AG09309 (cell line): ENCODE measurements around the gene GANAB.
A peak's percentile ranks its signal among the peaks of the same experiment; 100 is the strongest.
"Not testable (repeated sequence)": the region's sequence is repeated elsewhere in the genome, so short reads cannot be mapped to it uniquely, and the experiment has no call there.

ENCODE experiments used
- DNase-seq: peaks from one replicate; pipeline ENCODE4 v3.0.0-alpha.2; 2010; ENCODE audit warnings: low read depth
- H3K4me3 ChIP-seq: 2 replicates; pipeline ENCODE4 v1.5.1; 2011; ENCODE audit warnings: mild to moderate bottlenecking, low read depth, low read length, moderate library complexity; ENCODE audit not compliant: control insufficient read depth
- TF ChIP-seq, protein P1 (sequence below): IDR thresholded peaks from 2 replicates; pipeline ENCODE4 v1.5.1; 2011; ENCODE audit warnings: mild to moderate bottlenecking, low read depth, low read length, inconsistent platforms; ENCODE audit not compliant: insufficient read depth, control insufficient read depth; ENCODE audit errors: missing control alignments

The GANAB gene

DNA sequence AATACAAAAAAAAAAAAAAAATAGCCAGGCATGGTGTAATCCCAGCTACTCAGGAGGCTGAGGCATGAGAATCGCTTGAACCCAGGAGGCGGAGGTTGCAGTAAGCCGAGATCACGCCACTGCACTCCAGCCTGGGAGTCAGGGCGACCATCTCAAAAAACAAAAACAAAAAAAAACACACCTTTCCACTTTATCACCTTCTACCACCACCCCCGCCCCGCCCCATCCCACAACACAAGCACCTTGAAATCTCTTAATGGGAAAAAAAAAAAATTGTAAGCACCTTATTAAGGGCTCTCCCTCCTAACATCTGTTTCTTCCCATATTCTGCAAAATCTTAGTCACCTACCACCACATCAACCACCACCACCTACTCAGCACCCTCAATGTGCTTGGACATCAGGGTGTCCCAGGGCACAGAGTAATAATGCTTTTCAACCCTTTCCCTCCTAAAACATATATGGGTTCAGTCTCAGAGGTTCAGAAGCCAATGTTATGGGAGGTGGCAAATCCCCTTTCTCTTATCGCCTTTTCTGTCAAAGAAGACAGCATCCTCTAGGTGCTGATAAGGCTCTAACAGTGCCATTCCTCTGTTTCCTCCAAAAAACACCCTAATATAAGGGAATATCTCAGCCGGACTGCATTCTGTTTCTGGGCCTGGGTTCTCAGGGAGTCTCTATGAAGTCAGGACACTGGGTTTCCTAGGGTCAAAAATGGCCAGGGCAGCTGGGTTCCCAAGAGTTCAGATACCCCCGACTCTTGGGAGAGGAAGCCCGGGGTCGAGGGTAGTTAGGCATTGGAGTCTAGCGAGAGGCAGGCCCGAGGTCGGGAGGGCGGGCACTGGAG is 6.0 kb upstream of the GANAB start:
- TF ChIP-seq, protein P1, sequence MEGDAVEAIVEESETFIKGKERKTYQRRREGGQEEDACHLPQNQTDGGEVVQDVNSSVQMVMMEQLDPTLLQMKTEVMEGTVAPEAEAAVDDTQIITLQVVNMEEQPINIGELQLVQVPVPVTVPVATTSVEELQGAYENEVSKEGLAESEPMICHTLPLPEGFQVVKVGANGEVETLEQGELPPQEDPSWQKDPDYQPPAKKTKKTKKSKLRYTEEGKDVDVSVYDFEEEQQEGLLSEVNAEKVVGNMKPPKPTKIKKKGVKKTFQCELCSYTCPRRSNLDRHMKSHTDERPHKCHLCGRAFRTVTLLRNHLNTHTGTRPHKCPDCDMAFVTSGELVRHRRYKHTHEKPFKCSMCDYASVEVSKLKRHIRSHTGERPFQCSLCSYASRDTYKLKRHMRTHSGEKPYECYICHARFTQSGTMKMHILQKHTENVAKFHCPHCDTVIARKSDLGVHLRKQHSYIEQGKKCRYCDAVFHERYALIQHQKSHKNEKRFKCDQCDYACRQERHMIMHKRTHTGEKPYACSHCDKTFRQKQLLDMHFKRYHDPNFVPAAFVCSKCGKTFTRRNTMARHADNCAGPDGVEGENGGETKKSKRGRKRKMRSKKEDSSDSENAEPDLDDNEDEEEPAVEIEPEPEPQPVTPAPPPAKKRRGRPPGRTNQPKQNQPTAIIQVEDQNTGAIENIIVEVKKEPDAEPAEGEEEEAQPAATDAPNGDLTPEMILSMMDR, result no peak
- no peak for DNase-seq
- H3K4me3 ChIP-seq, result peak overlapping the region; percentile 82

GRCh38 chr11:62650283-62650682 is 3.9 kb upstream of the GANAB start:
- DNase-seq, H3K4me3 ChIP-seq: not testable (repeated sequence)

GRCh38 chr11:62649486-62649885 is 3.1 kb upstream of the GANAB start:
- no peak for DNase-seq
- no peak overlapping the region for H3K4me3 ChIP-seq
- TF ChIP-seq, protein P1, result no peak

DNA sequence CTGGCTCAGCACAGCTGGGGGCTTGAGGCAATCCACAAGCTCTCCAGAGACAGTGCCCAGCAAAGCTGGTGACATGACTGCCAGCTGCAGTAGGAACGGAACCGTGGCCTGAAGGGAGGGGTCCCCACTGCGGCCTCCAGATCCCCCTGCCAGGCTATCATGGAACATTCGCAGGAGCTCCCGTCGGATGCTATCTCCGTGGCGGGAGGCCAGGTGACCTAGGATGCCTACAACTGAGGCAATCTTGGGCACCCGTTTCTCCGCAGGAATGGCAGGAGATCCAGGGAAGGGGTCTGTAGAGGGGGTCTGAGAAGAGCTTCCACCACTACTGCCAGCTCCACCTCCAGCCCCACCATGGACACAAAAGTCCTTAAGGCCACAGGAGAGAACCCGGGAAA is 2.6 kb upstream of the GANAB start:
- TF ChIP-seq, protein P1, result no peak
- H3K4me3 ChIP-seq, result no peak overlapping the region
- no peak for DNase-seq

DNA sequence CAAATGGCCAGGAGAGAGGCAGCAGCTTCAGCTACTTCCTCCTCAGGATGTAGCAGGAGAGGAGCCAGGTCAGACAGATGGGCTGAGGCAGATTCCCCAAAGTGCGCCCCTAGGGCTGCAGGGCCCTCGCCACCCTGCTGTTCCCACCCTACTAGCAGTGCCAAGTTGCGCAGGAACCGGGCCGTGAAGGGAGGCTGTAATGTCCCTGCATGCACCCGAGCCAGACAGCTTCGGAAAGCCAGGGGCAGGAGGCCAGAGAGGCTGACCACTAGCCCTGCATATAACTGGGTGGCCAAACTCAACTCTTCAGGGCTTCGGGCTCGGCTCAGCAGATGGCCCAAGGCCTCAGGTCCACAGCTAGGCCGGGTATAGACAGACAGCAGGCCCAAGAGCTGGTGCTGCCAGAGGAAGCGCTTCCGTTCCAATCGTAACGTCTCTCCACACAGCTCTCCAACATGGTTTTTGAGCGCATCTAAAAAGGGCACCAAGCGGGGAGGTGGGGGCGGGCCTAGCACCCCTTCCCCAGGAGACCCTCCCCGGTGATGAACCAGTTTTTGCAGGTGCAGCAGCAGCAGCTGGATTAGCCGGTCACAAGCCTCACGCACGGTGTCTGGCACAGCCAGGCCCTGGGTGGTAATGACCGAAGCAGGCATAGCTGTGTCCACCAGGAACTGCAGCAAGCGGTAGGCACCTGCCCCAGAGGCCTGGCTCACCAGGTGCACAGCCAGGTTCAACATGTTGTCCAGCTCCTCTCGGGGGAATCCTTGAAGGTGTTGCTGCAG is 2.0 kb upstream of the GANAB start:
- no peak for DNase-seq
- H3K4me3 ChIP-seq, result no peak overlapping the region
- TF ChIP-seq, protein P1, result no peak

DNA sequence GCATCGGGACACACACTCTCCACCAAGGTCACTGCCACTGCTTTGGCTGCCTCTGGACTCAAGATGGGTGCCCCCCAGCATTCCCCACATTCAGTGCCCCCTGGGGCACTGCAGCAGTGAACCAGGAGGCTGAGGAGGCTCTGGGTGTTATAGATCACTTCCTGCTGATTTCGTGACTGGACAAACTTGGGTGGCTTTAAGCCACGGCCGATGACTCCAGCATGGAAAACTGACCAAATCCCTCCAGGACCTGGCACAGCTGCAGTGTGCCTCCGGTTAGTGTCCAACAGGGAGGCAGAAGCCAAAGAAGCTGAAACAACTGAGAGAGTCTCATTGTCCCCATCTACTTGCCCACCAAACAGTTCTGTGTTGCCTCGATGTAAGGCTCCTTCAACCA is 1.2 kb upstream of the GANAB start:
- H3K4me3 ChIP-seq, result no peak overlapping the region
- DNase-seq, result no peak
- TF ChIP-seq, protein P1, result no peak

GRCh38 chr11:62646825-62647608 is 604 bp upstream of the GANAB start:
- DNase-seq, result no peak
- no peak overlapping the region; the same call in none of the 2 replicates for H3K4me3 ChIP-seq
- TF ChIP-seq, protein P1, result no peak
